GM23338 (cell line): Measurements from ENCODE around the gene PSD. TPM values are rescaled to one million over a fixed set of nuclear protein-coding genes. Genes with fewer than 3 reads are reported as not detected.

Experiments
- ATAC-seq: fragments of 200-7000 bp; cut with Tn5 transposase; 3 replicates; pipeline ENCODE4 v1.9.1; 2020
- DNase-seq: peaks from one replicate; pipeline ENCODE4 v3.0.0-alpha.2; 2015; ENCODE audit warnings: low spot score
- H2AFZ ChIP-seq: fragments of 200-600 bp; sonication (generic); 2 replicates; pipeline ENCODE4 v1.8.0; 2016; ENCODE audit warnings: antibody characterized with exemption, mild to moderate bottlenecking, moderate library complexity
- H3F3A ChIP-seq: fragments of 200-600 bp; sonication (generic); replicated peaks from 2 replicates; pipeline ENCODE4 v1.8.0; 2017; ENCODE audit warnings: antibody characterized with exemption, mixed run types, low read depth
- H3K27ac ChIP-seq: fragments of 200-600 bp; sonication (generic); 2 replicates; pipeline ENCODE4 v1.6.1; 2016; ENCODE audit warnings: low read depth
- H3K27me3 ChIP-seq: fragments of 200-600 bp; sonication (generic); 2 replicates; pipeline ENCODE4 v1.8.0; 2016; ENCODE audit warnings: mild to moderate bottlenecking, mixed run types, moderate library complexity; ENCODE audit not compliant: insufficient read depth
- H3K36me3 ChIP-seq: fragments of 200-600 bp; sonication (generic); 2 replicates; pipeline ENCODE4 v1.8.0; 2016; ENCODE audit warnings: mild to moderate bottlenecking; ENCODE audit not compliant: insufficient read depth
- H3K4me1 ChIP-seq: fragments of 200-600 bp; sonication (generic); 2 replicates; pipeline ENCODE4 v1.8.0; 2016; ENCODE audit warnings: mild to moderate bottlenecking, moderate library complexity; ENCODE audit not compliant: insufficient read depth
- H3K4me2 ChIP-seq: fragments of 200-600 bp; sonication (generic); 2 replicates; pipeline ENCODE4 v1.7.1; 2017; ENCODE audit warnings: mixed run types
- H3K4me3 ChIP-seq: fragments of 200-600 bp; sonication (generic); 2 replicates; pipeline ENCODE4 v1.6.1; 2016; ENCODE audit warnings: mixed run types
- H3K79me2 ChIP-seq: fragments of 200-600 bp; sonication (generic); replicated peaks from 2 replicates; pipeline ENCODE4 v1.8.0; 2017; ENCODE audit warnings: mild to moderate bottlenecking; ENCODE audit not compliant: insufficient read depth
- H3K9me2 ChIP-seq: fragments of 200-600 bp; sonication (generic); 2 replicates; pipeline ENCODE4 v1.8.0; 2017; ENCODE audit not compliant: insufficient read depth
- H4K20me1 ChIP-seq: fragments of 200-600 bp; sonication (generic); replicated peaks from 2 replicates; pipeline ENCODE4 v1.8.0; 2017; ENCODE audit warnings: mild to moderate bottlenecking; ENCODE audit not compliant: insufficient read depth
- H3K27ac Mint-ChIP-seq: 2 replicates; pipeline ENCODE4 v1.8.0; 2020; ENCODE audit warnings: inconsistent platforms, mild to moderate bottlenecking, moderate library complexity, mixed read lengths
- H3K27me3 Mint-ChIP-seq: 3 replicates; pipeline ENCODE4 v1.8.0; 2022; ENCODE audit warnings: low read depth, mild to moderate bottlenecking, moderate library complexity, mixed read lengths, inconsistent platforms; ENCODE audit not compliant: insufficient read depth, poor library complexity
- H3K36me3 Mint-ChIP-seq: 3 replicates; pipeline ENCODE4 v1.8.0; 2021; ENCODE audit warnings: low read depth, mild to moderate bottlenecking, inconsistent platforms, moderate library complexity, mixed read lengths
- H3K4me1 Mint-ChIP-seq: 3 replicates; pipeline ENCODE4 v1.8.0; 2020; ENCODE audit warnings: mild to moderate bottlenecking, inconsistent platforms, mixed read lengths
- H3K4me3 Mint-ChIP-seq: 3 replicates; pipeline ENCODE4 v1.8.0; 2021; ENCODE audit warnings: moderate library complexity, mild to moderate bottlenecking, inconsistent platforms, mixed read lengths
- H3K9me3 Mint-ChIP-seq: 3 replicates; pipeline ENCODE4 v1.8.0; 2020; ENCODE audit warnings: moderate library complexity, mild to moderate bottlenecking, inconsistent platforms, mixed read lengths
- CREB1 ChIP-seq: fragments of 250-450 bp; sonication (Bioruptor Pico); IDR thresholded peaks from 2 replicates; pipeline ENCODE4 v1.5.0; 2020; ENCODE audit warnings: low read depth, mild to moderate bottlenecking, moderate library complexity
- CTCF ChIP-seq, 2 experiments: fragments of 200-600 bp in 1 of 2; sonication (generic) in 1 of 2; conservative IDR thresholded peaks; 2 replicates each; pipeline versions ENCODE4 v1.5.1 to v1.6.1; 2016 to 2017; ENCODE audit warnings: antibody characterized with exemption in 2 of 2, low read depth in 2 of 2, mild to moderate bottlenecking in 2 of 2, moderate library complexity in 1 of 2
- ETS1 ChIP-seq: IDR thresholded peaks from 2 replicates; pipeline ENCODE4 v1.6.1; 2016; ENCODE audit warnings: antibody characterized with exemption
- EZH2 ChIP-seq: fragments of 200-600 bp; sonication (generic); IDR thresholded peaks from one replicate; pipeline ENCODE4 v1.8.0; 2017; ENCODE audit warnings: antibody characterized with exemption, mild to moderate bottlenecking, low read depth; ENCODE audit not compliant: unreplicated experiment
- EZH2phosphoT487 ChIP-seq: fragments of 200-600 bp; sonication (generic); IDR thresholded peaks from one replicate; pipeline ENCODE4 v1.8.1; 2018; ENCODE audit warnings: antibody characterized with exemption; ENCODE audit not compliant: unreplicated experiment
- JUNB ChIP-seq: IDR thresholded peaks from one replicate; pipeline ENCODE4 v1.6.1; 2016; ENCODE audit warnings: antibody characterized with exemption; ENCODE audit not compliant: unreplicated experiment
- NANOG ChIP-seq: IDR thresholded peaks from 2 replicates; pipeline ENCODE4 v1.6.1; 2016; ENCODE audit warnings: antibody characterized with exemption, borderline replicate concordance
- POLR2AphosphoS5 ChIP-seq: IDR thresholded peaks from 2 replicates; pipeline ENCODE4 v1.6.1; 2016; ENCODE audit warnings: antibody characterized with exemption, low read depth
- REST ChIP-seq: IDR thresholded peaks from one replicate; pipeline ENCODE4 v1.6.1; 2018; ENCODE audit warnings: antibody characterized with exemption; ENCODE audit not compliant: unreplicated experiment
- STAT1 ChIP-seq: IDR thresholded peaks from one replicate; pipeline ENCODE4 v1.6.1; 2016; ENCODE audit warnings: antibody characterized with exemption; ENCODE audit not compliant: unreplicated experiment
- ZNF114 ChIP-seq: fragments of 250-450 bp; sonication (Bioruptor Pico); IDR thresholded peaks from 2 replicates; pipeline ENCODE4 v1.5.0; 2020; ENCODE audit warnings: mild to moderate bottlenecking, moderate library complexity
- ZNF331 ChIP-seq: fragments of 250-450 bp; sonication (Bioruptor Pico); IDR thresholded peaks from 2 replicates; pipeline ENCODE4 v1.5.0; 2020; ENCODE audit warnings: low read depth, mild to moderate bottlenecking, moderate library complexity
- ZNF462 ChIP-seq: fragments of 250-450 bp; sonication (Bioruptor Pico); IDR thresholded peaks from 2 replicates; pipeline ENCODE4 v1.5.0; 2020; ENCODE audit warnings: mild to moderate bottlenecking, moderate library complexity
- polyA plus RNA-seq: library from polyadenylated mRNA; unstranded; fragments of >200 nt; fragmentation: Nextera tagmentation; extraction: Ambion mirVana; gene quantifications from 2 replicates; pipeline ENCODE4 v1.2.1, GENCODE V29; 2016
- total RNA-seq: library from RNA; depleted of rRNA; stranded (reverse); fragments of >200 nt; shearing (Covaris generic); gene quantifications from 2 replicates; pipeline ENCODE4 v1.2.3, GENCODE V29; 2014

PSD gene
- total and polyA plus RNA-seq, 2 experiments from 2014 or later, result 1.9 to 6.8 TPM

GRCh38 chr10:102462512-102463054 is 44.0 kb upstream of the PSD start:
- no peak overlapping the region for H3K27ac ChIP-seq
- H3K9me2 ChIP-seq, result no peaks in the 10 kb centered on the region
- no peak for TF ChIP-seq EZH2
- TF ChIP-seq POLR2AphosphoS5, result no peak
- no peak for TF ChIP-seq CREB1
- TF ChIP-seq ZNF462, result no peak
- no peak for TF ChIP-seq ZNF331 (CRISPR knock-in tag)
- TF ChIP-seq NANOG, result no peak
- no peak for TF ChIP-seq CTCF (conservative IDR thresholded peaks at IDR 0.05; ENCODE audit: low read depth in 2 of 2)
- TF ChIP-seq ZNF114, result no peak
- TF ChIP-seq STAT1, result no peak
- TF ChIP-seq REST, result no peak
- TF ChIP-seq ETS1, result no peak
- TF ChIP-seq JUNB, result no peak
- no peak for TF ChIP-seq EZH2phosphoT487
- peak overlapping the region; percentile 85 for H3K4me3 ChIP-seq
- no peaks in the 10 kb centered on the region; the same call in 1 of the 2 replicates for H4K20me1 ChIP-seq
- H3K27me3 ChIP-seq, result peaks cover 5% of the 10 kb centered on the region; the same call in 1 of the 2 replicates
- peaks cover 36% of the 10 kb centered on the region for H3K4me1 Mint-ChIP-seq
- 0 out of 2 replicates have a peak, but pooled peaks cover 20% of the 10 kb centered on the region for H3F3A ChIP-seq
- no peak overlapping the region for H2AFZ ChIP-seq
- H3K79me2 ChIP-seq, result peaks cover 23% of the 10 kb centered on the region; the same call in 1 of the 2 replicates
- H3K4me1 ChIP-seq, result peaks cover 29% of the 10 kb centered on the region
- peak overlapping the region; percentile 96 for H3K4me2 ChIP-seq
- H3K36me3 ChIP-seq, result no peaks in the 10 kb centered on the region
- peaks cover 16% of the 10 kb centered on the region for H3K27me3 Mint-ChIP-seq
- peak overlapping the region; percentile 90 for H3K4me3 Mint-ChIP-seq
- DNase-seq (no peak), ATAC-seq (no peak)
- H3K27ac Mint-ChIP-seq, result no peak overlapping the region
- no peaks in the 10 kb centered on the region for H3K9me3 Mint-ChIP-seq
- H3K36me3 Mint-ChIP-seq, result no peaks in the 10 kb centered on the region; the same call in 1 of the 3 replicates
